ENCODE data around the gene DUSP19.

The DUSP19 gene, protein sequence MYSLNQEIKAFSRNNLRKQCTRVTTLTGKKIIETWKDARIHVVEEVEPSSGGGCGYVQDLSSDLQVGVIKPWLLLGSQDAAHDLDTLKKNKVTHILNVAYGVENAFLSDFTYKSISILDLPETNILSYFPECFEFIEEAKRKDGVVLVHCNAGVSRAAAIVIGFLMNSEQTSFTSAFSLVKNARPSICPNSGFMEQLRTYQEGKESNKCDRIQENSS

DNA sequence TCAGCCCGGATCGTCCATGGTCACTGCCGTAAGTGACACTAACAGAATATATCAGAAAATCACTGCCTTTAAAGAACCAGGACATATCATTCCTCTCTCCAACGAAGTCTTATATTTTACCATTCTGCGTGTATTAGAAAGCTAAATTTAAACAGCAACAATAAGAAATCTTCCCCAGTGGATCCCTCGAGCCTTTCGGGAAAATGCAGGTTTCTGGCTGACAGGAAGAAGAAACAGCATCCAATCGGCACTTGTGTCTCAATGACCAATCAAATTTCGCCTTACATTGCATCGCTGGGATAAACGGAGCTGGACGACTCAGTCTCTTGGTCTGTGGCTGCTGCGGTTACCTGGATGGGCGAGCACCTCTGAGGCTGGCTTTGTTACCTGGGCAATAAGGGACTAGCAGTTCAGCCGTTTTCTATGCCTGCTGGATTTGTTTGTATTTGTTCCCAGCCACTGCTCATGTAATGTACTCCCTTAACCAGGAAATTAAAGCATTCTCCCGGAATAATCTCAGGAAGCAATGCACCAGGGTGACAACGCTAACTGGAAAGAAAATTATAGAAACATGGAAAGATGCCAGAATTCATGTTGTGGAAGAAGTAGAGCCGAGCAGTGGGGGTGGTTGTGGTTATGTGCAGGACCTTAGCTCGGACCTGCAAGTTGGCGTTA lies at the start of gene DUSP19:
Gene DUSP19, plus strand, starts transcription at position 284 of the 675 bp plus-strand sequence. Its CDS starts 187 bp downstream, at position 471.
- TF ChIP-seq GATA3 (IDR thresholded peaks at IDR 0.05; ENCODE audit: low read depth, low read length) (no peak), GATA2 (IDR thresholded peaks at IDR 0.05; ENCODE audit: low read depth, low read length) (no peak)

DNA sequence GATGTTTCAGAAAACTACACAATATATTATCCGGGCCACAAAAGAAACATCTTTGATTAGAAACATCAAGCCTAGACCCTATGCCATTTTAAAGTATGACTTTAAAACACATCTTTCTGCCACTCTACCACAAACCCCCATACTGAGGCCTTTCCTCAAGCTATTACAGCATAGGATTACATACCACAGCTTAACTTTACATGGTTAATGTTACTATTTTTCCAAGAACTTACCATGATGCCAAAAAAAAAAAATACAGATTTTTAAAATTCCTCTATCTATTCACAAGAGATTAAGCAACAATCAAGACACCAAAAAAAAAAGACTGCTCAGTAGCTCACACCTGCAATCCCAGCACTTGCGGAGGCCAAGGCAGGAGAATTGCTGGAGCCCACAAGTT lies 49.3 kb upstream of the DUSP19 start:
- no peak for TF ChIP-seq GATA2 (IDR thresholded peaks at IDR 0.05; ENCODE audit: low read depth, low read length)
- no peak for TF ChIP-seq GATA3 (IDR thresholded peaks at IDR 0.05; ENCODE audit: low read depth, low read length)

DNA sequence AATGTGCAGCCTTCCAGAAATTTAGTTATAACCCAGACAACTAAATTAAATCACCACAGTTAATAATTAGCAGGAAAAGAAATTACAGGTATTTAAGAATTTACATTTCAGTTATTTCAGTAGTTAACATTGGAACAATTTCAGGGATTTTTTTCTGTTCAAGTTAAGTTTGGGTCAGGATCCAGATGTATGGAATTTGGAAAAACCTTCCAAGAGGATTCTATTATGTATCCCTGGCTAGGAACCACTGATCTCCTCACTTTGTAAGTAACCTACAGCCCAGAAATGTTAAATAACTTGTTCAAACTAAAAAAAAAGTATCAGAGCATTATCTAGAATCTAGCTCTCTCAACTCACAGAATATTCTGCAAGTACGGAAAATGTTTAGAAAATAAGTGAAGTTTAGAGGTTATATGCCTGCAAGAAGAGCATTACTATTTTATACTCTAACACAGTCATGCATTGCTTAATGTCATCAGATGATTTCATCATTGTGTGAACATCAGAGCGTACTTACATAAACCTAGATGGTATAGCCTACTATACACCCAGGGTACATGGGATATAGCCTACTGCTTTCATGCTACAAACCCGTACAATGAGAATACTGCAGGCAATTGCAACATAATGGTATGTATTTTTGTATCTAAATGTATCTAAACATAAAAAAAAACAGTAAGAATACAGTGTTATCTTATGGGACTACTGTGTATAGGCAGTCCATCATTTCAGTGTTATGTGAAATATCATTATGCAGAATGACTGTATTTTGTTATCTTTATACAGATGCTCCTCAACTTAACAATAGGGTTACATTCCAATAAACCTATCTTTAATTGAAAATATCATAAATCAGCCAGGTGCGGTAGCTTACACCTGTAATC lies 46.4 kb upstream of the DUSP19 start:
- no peak for TF ChIP-seq GATA2 (IDR thresholded peaks at IDR 0.05; ENCODE audit: low read depth, low read length)
- no peak for TF ChIP-seq GATA3 (IDR thresholded peaks at IDR 0.05; ENCODE audit: low read depth, low read length)

DNA sequence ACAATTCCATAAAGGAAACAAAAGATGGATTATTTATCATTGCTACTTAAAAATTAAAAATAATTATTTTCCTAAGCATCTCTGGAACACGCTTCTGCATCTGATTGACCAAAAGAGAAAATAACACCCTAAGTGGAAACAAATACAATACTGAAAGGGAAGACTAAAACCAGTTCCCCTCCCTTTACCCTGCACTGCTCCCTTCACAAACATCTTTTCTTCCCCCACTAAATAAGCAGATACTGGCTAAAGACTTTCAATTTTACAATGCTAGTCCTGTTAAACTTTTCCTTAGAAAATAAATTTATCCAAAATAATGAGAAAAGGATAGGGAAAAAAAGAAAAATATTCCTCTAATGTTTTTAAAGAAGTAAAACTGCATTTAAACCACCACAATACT lies 44.6 kb upstream of the DUSP19 start:
- no peak for TF ChIP-seq GATA3 (IDR thresholded peaks at IDR 0.05; ENCODE audit: low read depth, low read length)
- no peak for TF ChIP-seq GATA2 (IDR thresholded peaks at IDR 0.05; ENCODE audit: low read depth, low read length)

DNA sequence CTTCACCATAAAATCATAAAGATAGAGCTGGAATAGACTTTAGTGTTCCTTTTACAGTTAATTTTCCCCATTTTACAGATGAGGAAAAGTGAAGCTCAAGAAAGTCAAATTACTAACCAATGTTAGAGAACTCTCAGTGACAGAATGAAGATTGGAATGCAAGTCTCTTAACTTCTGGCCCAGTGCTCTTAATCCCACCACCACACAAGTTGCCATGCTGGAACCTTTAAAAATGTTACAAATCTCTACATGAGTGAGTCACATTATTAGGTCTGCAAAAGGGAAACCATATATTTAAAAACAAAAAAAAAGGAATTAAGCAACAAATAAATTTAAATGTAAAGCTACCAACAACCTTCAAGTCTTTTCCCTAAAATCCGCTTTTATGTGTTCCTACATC lies 43.7 kb upstream of the DUSP19 start:
- TF ChIP-seq GATA3 (IDR thresholded peaks at IDR 0.05; ENCODE audit: low read depth, low read length) (no peak), GATA2 (IDR thresholded peaks at IDR 0.05; ENCODE audit: low read depth, low read length) (no peak)

DNA sequence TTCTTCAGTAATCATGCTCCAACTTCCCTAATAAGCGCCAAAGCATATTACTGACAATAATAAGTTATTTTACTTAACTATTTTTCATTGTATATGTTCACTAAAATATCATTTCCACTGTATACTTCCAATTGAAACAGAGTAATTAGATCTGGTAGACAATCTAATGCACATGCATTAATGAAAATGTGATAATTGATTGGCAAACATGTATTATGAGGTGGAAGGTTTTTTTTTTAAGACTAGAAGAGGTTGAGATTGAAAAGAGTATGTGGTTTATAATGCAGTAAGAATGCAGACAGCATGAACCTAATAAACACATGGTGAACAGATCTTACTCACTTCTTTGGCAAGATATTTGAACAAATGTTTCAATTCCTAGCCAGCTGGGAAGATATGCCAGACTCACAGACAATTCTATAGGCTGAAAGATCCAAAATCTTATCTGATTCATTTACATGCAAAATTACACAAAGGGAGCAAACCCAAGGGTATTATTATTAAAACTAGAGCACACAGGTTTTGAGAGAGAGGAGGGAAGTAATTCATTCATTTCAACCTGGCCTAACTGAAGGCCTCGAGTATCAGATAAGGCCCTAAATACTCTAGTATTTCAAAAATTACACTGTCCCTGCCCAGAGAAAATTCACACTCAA lies 43.1 kb upstream of the DUSP19 start:
- TF ChIP-seq GATA2 (IDR thresholded peaks at IDR 0.05; ENCODE audit: low read depth, low read length) = no peak
- TF ChIP-seq GATA3 (IDR thresholded peaks at IDR 0.05; ENCODE audit: low read depth, low read length) = no peak

DNA sequence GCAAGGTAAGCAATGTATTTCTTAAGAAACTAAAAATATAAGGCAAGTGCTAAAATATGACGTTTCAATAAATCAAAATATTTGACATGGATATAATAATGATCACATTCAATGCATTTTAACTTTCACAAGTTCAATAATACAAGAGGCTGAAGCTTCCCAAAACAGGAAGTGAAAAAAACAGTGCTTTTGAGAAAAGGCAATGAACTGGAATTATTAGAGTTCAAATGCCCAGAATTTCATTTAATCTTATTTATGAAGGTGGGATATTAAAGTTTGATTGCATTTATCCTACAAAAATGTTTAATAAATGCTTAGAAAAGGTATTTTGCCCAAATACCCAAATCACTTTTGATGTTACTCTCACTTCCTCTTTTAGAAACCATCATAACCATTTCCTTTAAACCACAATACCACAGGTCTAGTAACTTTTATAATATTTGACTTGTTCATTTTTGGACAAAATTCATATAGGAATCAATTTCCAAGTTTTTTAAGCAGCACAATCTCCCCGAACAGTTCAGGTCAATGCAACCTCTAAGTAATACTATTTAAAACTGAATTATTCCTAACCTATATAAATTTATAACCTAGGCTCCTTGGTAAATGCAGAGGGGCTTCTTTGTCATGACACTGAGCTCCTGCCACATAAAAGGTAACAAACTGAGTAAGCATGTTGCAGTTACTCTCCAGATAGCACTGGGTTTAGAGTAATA lies 42.4 kb upstream of the DUSP19 start:
- TF ChIP-seq GATA2 (IDR thresholded peaks at IDR 0.05; ENCODE audit: low read depth, low read length) (no peak), GATA3 (IDR thresholded peaks at IDR 0.05; ENCODE audit: low read depth, low read length) (no peak)

DNA sequence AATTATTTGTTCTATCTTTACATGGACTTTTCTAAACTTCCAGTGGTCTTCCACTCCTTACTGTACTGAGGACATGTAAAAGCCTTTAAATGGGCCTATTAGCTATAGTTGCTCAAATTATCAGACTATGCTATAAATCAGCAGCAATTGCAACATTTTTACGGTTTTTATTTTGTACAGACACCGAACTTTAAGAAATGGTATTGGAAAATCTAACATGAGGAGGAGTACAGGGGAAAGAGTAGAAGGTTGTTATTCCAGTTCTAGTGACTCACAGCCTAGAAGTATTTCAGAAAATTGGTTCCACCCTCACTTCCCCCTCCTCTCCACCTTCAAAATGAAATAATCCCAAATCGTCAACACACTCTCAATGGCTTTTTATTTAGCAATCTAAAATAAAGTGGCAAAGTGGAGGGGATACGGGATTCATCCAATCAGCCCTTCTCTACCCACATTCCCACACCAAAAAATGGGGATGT lies 41.4 kb upstream of the DUSP19 start:
- TF ChIP-seq GATA2 (IDR thresholded peaks at IDR 0.05; ENCODE audit: low read depth, low read length) (no peak), GATA3 (IDR thresholded peaks at IDR 0.05; ENCODE audit: low read depth, low read length) (no peak)

DNA sequence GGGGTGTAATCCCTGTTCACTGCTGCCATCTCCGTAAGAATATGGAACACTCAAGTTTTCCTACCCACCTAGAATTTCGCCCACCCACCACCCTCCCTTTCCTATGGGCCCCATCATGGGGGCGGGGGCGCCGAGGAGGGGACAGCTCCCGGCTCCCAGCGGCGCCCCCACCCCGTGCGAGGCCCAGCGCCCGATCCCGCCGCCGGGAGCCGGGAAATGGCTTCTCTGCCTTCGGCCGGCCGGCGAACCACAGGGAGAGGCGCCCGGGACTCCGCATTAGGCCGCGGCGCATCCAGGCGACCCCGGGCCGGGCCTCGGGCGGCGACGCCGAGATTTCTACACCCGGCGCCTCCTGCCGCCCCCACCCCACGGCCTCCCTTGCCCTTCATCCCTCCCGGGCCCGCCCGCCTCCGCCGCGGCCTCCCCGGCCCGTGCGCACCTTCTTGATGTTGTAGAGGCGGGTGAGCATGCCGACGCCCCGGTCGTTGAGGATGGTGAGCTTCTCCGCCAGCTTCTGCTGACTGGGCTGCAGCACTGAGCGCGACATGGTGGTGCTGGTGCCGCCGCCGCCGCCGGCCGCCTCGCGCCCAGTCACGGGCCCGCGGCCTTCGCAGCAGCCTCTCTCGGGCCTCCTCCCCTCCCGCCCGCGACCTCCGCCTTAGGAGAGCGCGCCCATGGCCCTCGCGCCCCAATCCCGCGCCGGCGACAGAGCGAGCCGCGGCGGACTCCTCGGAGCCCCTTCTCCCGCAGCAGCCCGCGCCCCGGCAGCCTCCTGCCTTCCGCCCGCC lies 40.8 kb upstream of the DUSP19 start:
- no peak for TF ChIP-seq GATA3 (IDR thresholded peaks at IDR 0.05; ENCODE audit: low read depth, low read length)
- TF ChIP-seq GATA2 (IDR thresholded peaks at IDR 0.05; ENCODE audit: low read depth, low read length) = no peak

DNA sequence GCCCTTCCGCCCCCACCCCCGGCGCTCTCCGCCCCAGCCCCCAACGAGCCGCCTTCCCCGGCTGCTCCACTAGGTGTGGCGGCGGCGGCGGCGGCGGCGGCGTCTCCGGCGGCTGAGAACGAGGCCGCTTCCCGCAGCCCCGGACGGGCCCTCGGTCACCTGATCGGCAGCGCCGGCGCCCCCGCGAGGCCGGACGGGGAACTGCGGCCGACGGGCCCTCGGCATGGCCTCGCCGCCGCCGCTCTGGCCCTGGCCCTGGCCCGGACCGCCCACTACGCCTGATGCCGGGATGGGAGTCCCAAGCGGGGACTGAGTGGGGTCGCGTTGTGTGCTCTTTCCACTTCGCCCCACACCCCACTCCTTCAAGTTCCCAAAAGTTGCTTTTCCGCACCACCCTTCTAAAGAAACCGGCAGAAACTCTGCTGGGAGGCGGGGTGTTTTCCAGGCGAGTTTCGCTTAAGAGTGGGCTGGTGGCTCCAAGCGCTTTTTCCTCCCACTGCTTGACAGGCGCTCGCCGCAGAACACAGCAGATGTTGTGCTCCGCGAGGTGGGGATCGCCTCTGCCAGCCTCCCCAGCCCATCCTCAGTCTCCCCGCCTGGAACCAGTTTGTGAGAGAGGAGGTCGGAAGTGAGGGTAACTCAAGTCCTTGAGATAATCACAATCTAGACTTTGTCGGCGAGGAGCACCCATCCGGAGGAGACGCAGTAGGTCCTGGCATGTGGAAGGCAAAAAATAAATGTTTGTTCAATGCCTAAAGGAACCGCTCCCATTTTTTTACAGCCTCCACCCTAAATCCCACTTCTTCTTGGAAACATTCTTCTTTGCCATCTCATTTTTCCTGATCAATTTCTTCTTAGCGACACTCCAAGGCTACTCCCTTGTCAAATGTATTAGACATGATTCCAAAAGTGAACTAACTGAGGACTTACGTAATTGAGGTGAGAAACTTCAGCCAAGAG lies 39.9 kb upstream of the DUSP19 start, which contains the start of gene NCKAP1:
Gene NCKAP1, minus strand, starts transcription at position 117 of the 960 bp plus-strand sequence. CDS start 358 bp downstream, outside the sequence.
- no peak for TF ChIP-seq GATA3 (IDR thresholded peaks at IDR 0.05; ENCODE audit: low read depth, low read length)
- no peak for TF ChIP-seq GATA2 (IDR thresholded peaks at IDR 0.05; ENCODE audit: low read depth, low read length)

DNA sequence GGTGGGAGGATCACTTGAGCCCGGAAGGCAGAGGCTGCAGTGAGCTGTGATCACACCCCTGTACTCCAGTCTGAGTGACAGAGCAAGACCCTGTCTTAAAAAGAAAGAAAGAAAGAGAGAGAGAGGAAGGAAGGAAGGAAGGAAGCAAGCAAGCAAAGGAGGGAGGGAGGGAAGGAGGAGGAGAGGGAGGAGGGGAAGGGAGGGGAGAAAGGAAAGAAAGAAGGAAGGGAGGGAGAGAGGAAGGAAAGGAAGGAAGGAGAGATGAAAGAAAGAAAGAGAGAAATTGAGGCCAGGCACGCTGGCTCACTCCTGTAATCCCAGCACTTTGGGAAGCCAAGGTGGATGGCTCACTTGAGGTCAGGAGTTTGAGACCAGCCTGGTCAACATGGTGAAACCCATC lies 37.9 kb upstream of the DUSP19 start:
- no peak for TF ChIP-seq GATA3 (IDR thresholded peaks at IDR 0.05; ENCODE audit: low read depth, low read length)
- TF ChIP-seq GATA2 (IDR thresholded peaks at IDR 0.05; ENCODE audit: low read depth, low read length) = no peak
